ENCODE data around the gene IL11.

Gene IL11

DNA sequence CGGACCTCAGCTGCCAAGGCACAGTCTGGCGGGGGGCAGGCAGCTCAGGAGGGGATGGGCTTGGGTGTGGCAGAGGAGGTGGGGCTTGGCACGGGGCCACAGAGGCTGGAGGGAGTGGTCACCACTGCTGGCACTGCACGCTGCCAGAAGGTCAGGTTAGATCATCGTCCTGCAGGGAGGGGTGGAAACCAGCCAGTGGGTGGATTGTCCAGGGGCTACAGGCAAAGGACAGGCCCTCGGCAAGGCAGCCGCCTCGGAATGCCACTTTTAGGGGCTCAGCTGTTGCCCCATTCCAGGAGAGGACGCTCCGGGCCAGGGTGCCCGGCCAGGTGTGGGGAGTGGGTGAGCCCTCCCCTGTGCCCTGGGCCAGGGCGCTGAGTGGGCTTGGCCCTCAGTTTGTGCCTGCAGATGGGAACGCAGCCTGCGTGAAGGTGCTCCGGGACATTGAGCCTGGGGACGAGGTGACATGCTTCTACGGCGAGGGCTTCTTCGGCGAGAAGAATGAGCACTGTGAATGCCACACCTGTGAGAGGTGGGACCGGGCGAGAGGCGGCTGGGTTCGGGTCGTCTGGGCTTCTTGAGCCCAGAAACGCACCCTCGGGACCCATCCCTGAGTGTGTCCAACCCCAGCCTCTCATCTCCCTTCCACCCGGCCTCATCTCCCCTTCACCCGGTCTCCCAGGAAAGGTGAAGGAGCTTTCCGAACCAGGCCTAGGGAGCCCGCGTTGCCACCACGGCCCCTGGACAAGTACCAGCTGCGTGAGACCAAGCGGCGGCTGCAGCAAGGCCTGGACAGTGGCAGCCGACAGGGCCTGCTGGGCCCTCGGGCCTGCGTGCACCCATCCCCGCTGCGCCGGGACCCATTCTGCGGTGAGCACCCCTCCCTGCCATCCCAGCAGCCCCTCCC is 24.2 kb downstream of the IL11 start:
- no peak for TF ChIP-seq POLR2AphosphoS5 (IDR thresholded peaks at IDR 0.05; ENCODE audit: low read depth, low read length)
- TF ChIP-seq TAF1 (IDR thresholded peaks at IDR 0.05; ENCODE audit: borderline replicate concordance, insufficient read depth, low read length), result no peak
- TF ChIP-seq FOXP2 (optimal IDR thresholded peaks at IDR 0.05; ENCODE audit: borderline replicate concordance, extremely low read depth, extremely low read length, insufficient read depth), result no peak
- TF ChIP-seq SIN3A (IDR thresholded peaks at IDR 0.05; ENCODE audit: borderline replicate concordance, insufficient read depth, low read length), result no peak
- TF ChIP-seq, protein P1, sequence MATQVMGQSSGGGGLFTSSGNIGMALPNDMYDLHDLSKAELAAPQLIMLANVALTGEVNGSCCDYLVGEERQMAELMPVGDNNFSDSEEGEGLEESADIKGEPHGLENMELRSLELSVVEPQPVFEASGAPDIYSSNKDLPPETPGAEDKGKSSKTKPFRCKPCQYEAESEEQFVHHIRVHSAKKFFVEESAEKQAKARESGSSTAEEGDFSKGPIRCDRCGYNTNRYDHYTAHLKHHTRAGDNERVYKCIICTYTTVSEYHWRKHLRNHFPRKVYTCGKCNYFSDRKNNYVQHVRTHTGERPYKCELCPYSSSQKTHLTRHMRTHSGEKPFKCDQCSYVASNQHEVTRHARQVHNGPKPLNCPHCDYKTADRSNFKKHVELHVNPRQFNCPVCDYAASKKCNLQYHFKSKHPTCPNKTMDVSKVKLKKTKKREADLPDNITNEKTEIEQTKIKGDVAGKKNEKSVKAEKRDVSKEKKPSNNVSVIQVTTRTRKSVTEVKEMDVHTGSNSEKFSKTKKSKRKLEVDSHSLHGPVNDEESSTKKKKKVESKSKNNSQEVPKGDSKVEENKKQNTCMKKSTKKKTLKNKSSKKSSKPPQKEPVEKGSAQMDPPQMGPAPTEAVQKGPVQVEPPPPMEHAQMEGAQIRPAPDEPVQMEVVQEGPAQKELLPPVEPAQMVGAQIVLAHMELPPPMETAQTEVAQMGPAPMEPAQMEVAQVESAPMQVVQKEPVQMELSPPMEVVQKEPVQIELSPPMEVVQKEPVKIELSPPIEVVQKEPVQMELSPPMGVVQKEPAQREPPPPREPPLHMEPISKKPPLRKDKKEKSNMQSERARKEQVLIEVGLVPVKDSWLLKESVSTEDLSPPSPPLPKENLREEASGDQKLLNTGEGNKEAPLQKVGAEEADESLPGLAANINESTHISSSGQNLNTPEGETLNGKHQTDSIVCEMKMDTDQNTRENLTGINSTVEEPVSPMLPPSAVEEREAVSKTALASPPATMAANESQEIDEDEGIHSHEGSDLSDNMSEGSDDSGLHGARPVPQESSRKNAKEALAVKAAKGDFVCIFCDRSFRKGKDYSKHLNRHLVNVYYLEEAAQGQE (IDR thresholded peaks at IDR 0.05; ENCODE audit: insufficient read depth in 1 of 2, low read depth in 2 of 2, low read length in 2 of 2), result no peak

DNA sequence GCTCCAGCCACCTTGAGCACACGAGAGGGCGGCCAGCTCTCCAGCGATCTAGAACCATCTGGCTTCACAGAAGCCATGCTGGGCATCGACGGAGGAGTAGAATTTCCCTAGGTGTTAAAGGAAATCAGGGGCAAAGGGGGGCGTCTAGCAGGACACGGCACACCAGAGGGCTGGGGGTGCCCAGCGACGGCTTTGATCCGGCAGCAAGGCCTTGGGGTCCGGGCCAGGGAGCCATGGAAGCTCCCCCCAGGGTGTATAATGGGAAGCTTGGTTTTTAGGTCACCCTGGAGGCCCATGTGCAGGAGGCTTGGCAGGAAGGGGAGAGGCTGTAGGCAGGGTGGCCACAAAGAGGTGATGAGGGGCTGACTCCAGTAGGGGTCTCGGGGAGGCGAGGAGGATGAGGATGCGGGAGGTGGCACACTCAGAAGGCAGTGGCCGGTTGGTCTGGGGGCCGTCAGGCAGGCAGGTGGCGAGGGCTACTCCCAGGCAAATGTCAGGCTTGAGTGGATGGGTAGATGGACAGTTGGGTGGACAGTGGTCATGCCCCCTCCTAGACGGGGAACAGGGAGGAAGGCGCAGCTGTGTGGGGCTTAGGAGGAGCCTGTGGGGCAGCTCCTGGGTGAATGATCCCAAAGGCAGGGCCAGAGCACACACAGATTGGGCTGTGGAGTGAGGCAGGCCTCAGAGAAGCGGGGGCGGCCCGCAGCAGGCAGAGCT is 25.0 kb downstream of the IL11 start:
- no peak for TF ChIP-seq TAF1 (IDR thresholded peaks at IDR 0.05; ENCODE audit: borderline replicate concordance, insufficient read depth, low read length)
- TF ChIP-seq FOXP2 (optimal IDR thresholded peaks at IDR 0.05; ENCODE audit: borderline replicate concordance, extremely low read depth, extremely low read length, insufficient read depth), result no peak
- TF ChIP-seq, protein P1 (IDR thresholded peaks at IDR 0.05; ENCODE audit: insufficient read depth in 1 of 2, low read depth in 2 of 2, low read length in 2 of 2), result no peak
- no peak for TF ChIP-seq POLR2AphosphoS5 (IDR thresholded peaks at IDR 0.05; ENCODE audit: low read depth, low read length)
- no peak for TF ChIP-seq SIN3A (IDR thresholded peaks at IDR 0.05; ENCODE audit: borderline replicate concordance, insufficient read depth, low read length)

DNA sequence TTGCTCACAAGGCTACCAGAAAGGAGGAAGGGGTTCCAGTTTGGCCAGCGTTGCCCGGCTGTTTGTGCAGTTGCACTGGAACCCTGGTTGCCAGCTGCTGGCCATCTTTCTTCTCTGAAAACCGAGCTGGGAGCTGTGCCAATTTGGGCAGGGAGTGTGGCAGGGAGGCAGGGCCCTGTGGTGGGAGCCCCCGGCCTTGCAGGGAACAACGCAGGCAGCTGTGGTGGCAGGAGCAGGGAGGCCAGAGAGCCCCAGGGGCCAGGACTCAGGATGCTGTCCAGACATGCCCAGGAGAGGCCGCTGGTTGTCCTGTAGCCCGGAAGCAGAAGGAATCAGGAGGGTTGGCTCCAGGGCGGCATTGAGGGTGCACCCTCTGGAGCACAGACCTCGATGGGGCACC is 25.8 kb downstream of the IL11 start:
- TF ChIP-seq FOXP2 (optimal IDR thresholded peaks at IDR 0.05; ENCODE audit: borderline replicate concordance, extremely low read depth, extremely low read length, insufficient read depth) (no peak), TAF1 (IDR thresholded peaks at IDR 0.05; ENCODE audit: borderline replicate concordance, insufficient read depth, low read length) (no peak), SIN3A (IDR thresholded peaks at IDR 0.05; ENCODE audit: borderline replicate concordance, insufficient read depth, low read length) (no peak), POLR2AphosphoS5 (IDR thresholded peaks at IDR 0.05; ENCODE audit: low read depth, low read length) (no peak)
- TF ChIP-seq, protein P1 (IDR thresholded peaks at IDR 0.05; ENCODE audit: insufficient read depth in 1 of 2, low read depth in 2 of 2, low read length in 2 of 2), result no peak

DNA sequence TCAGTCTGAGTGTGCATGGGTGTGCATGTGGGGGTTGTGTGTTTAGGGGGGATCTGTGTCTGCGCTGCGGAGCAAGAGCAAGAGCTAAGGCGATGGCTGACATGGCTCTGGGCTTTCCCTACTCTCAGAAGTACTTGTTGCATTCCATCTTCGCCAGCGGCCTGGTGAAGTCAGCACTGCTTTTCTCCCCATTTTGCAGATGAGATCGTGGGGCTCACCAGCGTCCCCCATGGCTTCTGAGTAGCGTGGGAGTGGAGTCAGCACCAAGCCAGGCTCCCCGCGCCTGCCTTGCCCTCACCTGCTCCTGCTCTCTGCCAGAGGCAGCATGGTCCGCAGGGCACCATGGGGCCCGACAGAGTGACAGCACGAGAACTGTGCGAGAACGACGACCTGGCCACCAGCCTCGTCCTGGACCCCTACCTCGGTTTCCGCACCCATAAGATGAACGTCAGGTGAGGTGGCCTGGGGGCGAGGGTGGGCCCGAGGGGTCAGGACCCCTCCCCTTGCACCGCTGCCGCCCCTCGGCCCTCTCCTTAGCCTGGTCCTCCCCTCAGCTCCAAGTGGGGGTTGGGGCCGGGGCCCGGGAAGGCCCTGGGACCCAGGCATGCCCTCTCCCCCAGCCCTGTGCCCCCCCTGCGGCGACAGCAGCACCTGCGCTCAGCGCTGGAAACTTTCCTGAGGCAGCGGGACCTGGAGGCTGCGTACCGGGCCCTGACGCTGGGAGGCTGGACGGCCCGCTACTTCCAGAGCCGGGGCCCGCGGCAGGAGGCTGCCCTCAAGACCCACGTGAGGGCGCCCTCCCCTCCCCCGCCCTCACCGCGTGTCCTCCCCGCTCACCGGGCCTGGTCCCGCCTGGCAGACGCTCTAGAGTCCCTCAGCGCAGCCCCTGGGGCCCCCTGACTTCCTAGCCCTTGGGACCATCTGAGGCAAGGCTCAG is 28.4 kb downstream of the IL11 start:
- TF ChIP-seq TAF1 (IDR thresholded peaks at IDR 0.05; ENCODE audit: borderline replicate concordance, insufficient read depth, low read length) (no peak), POLR2AphosphoS5 (IDR thresholded peaks at IDR 0.05; ENCODE audit: low read depth, low read length) (no peak), FOXP2 (optimal IDR thresholded peaks at IDR 0.05; ENCODE audit: borderline replicate concordance, extremely low read depth, extremely low read length, insufficient read depth) (no peak), SIN3A (IDR thresholded peaks at IDR 0.05; ENCODE audit: borderline replicate concordance, insufficient read depth, low read length) (no peak)
- TF ChIP-seq, protein P1 (IDR thresholded peaks at IDR 0.05; ENCODE audit: insufficient read depth in 1 of 2, low read depth in 2 of 2, low read length in 2 of 2), result no peak
